ENCODE data around the gene PHACTR1.
"Not testable (repeated sequence)": the region's sequence is repeated elsewhere in the genome, so short reads cannot be mapped to it uniquely, and the experiment has no call there.

PHACTR1 gene

DNA sequence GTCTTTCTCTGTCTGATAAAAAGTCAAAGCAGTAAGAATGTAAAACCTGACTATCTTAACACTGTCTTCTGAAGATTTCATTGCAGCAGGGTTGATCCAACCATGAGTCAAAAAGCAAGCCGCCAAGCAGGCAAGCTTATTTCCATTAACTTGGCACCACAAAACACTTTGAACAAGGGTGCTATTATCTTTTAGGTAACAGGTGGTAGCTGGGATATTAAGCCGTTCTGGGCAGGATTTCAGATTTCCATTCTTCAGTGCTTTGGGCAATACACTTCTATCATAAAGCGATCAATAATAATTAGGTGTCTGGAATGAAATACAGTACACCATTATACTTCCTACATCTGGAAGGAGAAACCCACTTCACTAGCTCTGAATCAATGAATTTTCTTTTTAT lies 429.9 kb downstream of the PHACTR1 start:
- in situ Hi-C loops (cut with HindIII; ENCODE audit: low sequenced_read_pairs) = no loop called here
- TF ChIP-seq, protein P1, sequence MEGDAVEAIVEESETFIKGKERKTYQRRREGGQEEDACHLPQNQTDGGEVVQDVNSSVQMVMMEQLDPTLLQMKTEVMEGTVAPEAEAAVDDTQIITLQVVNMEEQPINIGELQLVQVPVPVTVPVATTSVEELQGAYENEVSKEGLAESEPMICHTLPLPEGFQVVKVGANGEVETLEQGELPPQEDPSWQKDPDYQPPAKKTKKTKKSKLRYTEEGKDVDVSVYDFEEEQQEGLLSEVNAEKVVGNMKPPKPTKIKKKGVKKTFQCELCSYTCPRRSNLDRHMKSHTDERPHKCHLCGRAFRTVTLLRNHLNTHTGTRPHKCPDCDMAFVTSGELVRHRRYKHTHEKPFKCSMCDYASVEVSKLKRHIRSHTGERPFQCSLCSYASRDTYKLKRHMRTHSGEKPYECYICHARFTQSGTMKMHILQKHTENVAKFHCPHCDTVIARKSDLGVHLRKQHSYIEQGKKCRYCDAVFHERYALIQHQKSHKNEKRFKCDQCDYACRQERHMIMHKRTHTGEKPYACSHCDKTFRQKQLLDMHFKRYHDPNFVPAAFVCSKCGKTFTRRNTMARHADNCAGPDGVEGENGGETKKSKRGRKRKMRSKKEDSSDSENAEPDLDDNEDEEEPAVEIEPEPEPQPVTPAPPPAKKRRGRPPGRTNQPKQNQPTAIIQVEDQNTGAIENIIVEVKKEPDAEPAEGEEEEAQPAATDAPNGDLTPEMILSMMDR (IDR thresholded peaks at IDR 0.05; ENCODE audit: low read depth, low read length, missing control alignments) = no peak
- H3K4me3 ChIP-seq (ENCODE audit: low read depth, low read length) = no peak overlapping the region
- DNase-seq (ENCODE audit: low read depth) = no peak

DNA sequence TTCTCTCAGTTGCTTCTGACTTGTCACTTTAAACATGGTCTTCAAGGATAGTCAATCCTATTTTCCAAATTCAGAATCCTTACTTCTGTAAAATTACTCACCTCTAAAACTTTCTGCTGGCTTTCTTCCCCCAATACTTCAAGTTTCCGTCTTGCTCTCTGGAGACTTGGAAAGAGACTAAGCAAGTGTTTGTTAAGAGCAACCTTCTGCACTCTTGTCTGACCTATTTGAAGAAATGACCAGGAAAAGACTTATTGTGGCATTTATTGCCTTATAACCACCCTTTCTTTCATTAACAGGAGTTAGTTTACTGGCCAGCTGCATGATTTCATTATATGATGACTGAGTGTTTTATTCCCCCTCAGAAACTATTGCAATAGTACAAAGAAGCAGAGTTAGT lies 430.8 kb downstream of the PHACTR1 start:
- TF ChIP-seq, protein P1 (IDR thresholded peaks at IDR 0.05; ENCODE audit: low read depth, low read length, missing control alignments) = no peak
- DNase-seq (ENCODE audit: low read depth) = no peak
- in situ Hi-C loops (cut with HindIII; ENCODE audit: low sequenced_read_pairs) = no loop called here
- H3K4me3 ChIP-seq (ENCODE audit: low read depth, low read length) = no peak overlapping the region

DNA sequence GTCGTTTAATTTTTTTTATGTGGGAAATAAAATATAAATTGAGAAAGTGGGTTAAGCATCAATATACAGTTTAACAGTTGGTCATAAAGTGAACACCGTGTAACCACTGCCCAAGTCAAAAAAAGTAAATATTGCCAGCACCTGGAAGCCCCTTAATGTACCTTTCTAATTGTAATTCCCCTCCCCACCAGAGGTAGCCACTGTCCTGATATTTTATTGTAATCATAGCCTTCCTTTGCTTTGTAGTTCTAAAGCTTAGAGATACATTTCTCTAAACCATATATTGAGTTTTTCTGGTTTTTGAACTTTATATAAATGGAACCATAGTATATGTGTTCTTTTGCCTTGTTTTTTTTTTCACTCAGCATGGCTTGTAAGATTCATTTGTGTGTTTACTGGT lies 431.2 kb downstream of the PHACTR1 start:
- in situ Hi-C loops (cut with HindIII; ENCODE audit: low sequenced_read_pairs) = no loop called here
- DNase-seq (ENCODE audit: low read depth) = no peak
- TF ChIP-seq, protein P1 (IDR thresholded peaks at IDR 0.05; ENCODE audit: low read depth, low read length, missing control alignments) = no peak
- H3K4me3 ChIP-seq (ENCODE audit: low read depth, low read length) = no peak overlapping the region

DNA sequence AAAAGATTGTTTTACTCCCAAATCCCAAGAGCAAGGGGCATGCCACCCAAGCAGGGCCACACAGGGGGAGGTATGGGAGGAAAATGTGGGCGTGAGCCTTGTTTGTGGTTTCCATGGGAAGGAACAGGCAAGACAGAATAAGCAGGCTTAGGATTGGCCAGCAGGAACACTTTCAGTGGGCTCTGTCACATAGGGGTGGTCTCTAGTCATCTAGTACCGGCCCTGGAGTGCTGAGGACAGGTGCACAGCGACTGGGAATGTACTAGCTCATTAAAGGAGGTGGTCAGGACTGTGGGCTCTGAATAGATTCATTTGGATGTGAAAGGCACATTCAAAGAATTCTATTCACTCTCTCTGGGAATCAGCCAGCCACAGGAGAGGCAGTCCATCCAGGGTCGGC lies 436.2 kb downstream of the PHACTR1 start:
- no peak overlapping the region for H3K4me3 ChIP-seq (ENCODE audit: low read depth, low read length)
- TF ChIP-seq, protein P1 (IDR thresholded peaks at IDR 0.05; ENCODE audit: low read depth, low read length, missing control alignments) = no peak
- in situ Hi-C loops (cut with HindIII; ENCODE audit: low sequenced_read_pairs) = no loop called here
- no peak for DNase-seq (ENCODE audit: low read depth)

DNA sequence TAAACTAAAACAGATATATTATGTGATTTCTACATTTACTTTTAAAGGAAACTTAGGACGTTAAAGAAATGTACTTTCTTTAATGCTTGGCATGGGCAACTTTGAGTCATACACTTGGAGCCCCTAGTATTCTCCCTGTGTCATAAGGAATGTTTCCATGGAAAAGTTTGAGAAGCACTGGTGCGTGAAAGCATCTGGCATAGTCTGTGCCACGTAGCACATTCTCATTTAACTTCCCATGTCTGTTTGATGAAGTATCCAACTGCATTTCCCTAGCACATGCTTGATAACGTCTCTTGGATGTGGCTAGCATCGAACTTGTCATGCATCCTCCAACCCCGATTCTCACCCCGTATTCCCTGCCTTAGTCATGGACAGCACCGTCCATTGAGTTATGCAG lies 439.8 kb downstream of the PHACTR1 start:
- TF ChIP-seq, protein P1 (IDR thresholded peaks at IDR 0.05; ENCODE audit: low read depth, low read length, missing control alignments) = no peak
- in situ Hi-C loops (cut with HindIII; ENCODE audit: low sequenced_read_pairs) = no loop called here
- peak; percentile 27 for DNase-seq (ENCODE audit: low read depth)
- H3K4me3 ChIP-seq (ENCODE audit: low read depth, low read length) = no peak overlapping the region

DNA sequence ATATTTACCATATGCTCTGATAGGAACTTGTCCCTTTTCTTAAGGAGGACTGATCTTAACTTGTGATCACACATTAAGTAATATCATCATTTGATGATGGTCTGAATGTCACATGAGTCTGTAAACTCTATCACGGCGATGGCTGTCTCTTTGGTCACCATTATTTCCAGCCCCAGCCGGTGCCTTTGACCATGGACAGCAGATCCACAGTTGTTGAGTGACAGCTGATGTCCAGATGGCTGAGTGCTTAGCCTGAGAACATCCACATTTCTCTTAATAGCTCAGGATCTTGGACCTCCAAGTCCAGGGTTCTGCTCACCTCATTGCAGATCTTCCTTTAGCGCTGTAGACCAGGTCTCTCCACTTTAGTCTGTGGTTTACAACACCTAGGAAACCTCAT lies 440.7 kb downstream of the PHACTR1 start:
- no peak overlapping the region for H3K4me3 ChIP-seq (ENCODE audit: low read depth, low read length)
- TF ChIP-seq, protein P1 (IDR thresholded peaks at IDR 0.05; ENCODE audit: low read depth, low read length, missing control alignments) = no peak
- no peak for DNase-seq (ENCODE audit: low read depth)
- in situ Hi-C loops (cut with HindIII; ENCODE audit: low sequenced_read_pairs) = no loop called here

DNA sequence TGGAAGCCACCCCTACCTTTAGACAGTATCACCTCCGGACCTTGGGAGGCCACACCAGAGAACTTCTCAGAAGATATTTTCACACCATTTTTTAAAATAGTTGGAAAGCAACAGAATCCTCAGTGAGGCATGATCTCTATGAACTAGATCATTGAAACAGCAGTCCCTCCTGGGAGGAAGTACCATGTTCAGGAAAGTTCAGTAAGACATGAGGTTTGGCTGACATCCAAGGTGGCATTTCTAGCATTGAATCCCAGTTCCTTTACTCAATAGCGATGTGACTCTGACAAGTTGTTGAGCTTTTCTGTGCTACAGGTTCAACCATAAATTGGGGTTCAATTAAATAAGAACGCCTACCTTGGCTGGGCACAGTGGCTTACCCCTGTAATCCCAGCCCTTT lies 442.7 kb downstream of the PHACTR1 start:
- no peak overlapping the region for H3K4me3 ChIP-seq (ENCODE audit: low read depth, low read length)
- DNase-seq (ENCODE audit: low read depth) = no peak
- in situ Hi-C loops (cut with HindIII; ENCODE audit: low sequenced_read_pairs) = no loop called here
- TF ChIP-seq, protein P1 (IDR thresholded peaks at IDR 0.05; ENCODE audit: low read depth, low read length, missing control alignments) = no peak

DNA sequence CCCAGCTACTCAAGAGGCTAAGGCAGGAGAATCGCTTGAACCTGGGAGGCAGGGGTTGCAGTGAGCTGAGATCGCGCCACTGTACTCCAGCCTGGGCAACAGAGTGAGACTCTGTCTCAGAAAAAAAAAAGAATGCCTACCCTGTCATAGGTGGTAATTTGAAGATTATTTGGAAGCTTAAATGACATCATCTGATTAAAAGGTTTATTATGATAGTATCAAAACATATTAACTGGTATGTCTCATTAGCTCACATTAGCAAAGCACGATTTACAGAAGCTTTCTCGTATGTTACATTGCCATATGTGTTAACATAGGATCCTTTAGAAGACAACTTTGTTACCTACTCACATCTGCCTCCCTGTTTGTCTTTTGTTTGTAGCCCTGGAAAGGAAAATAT lies 443.3 kb downstream of the PHACTR1 start:
- DNase-seq (ENCODE audit: low read depth); in situ Hi-C loops (cut with HindIII; ENCODE audit: low sequenced_read_pairs); H3K4me3 ChIP-seq (ENCODE audit: low read depth, low read length): not testable (repeated sequence)
